ENCODE measurements around the gene PCDHGA9.

DNA sequence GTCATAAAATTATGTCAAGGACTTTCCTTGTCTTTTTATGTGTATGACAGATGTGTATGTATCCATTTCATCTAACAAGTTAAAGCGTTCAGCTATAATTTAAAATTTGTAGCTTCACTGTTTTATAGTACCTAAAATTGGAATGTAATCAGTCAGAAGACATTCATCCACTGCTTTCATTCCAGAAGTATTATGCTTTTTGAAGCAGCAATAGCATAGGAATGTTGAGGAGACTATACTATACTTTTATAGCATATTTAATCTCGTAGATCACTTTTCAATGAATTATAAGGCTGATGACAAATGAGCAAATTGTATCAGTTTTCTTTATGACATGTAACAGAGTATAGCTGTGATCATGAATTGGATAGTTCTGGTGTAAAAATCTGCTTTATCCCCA lies 34.6 kb downstream of the PCDHGA9 start:
- TF ChIP-seq POLR2A (IDR thresholded peaks at IDR 0.05; ENCODE audit: low read length), result no peak
- TF ChIP-seq GATA1 (IDR thresholded peaks at IDR 0.05; ENCODE audit: low read depth, low read length), result no peak

All from erythroblast (primary cell).